ENCODE measurements around the gene SLC25A5. TPM values are rescaled to one million over a fixed set of nuclear protein-coding genes. Genes with fewer than 3 reads are reported as not detected.

SLC25A5 gene
- total RNA-seq, 1 experiment from 2014 or later = 641 TPM

- no peaks in the 10 kb centered on the region for H4K20me1 ChIP-seq (ENCODE audit: insufficient read depth)
- no peaks in the 10 kb centered on the region for H3K79me2 ChIP-seq (ENCODE audit: insufficient read depth, low read length)
- BruUV-seq (replicated peaks) = no TSS peak
- intact Hi-C loops (cut with micrococcal nuclease) = no loop called here
- no peaks in the 10 kb centered on the region for H3K27me3 ChIP-seq (ENCODE audit: insufficient read depth, low read length)
- no peak overlapping the region for H3K27ac ChIP-seq (ENCODE audit: low read depth, low read length)
- no peak overlapping the region for H3K9ac ChIP-seq (ENCODE audit: low read length)
- no peaks in the 10 kb centered on the region for H3K36me3 ChIP-seq (ENCODE audit: control insufficient read depth in 1 of 2, insufficient read depth in 2 of 2, low read length in 2 of 2)
- ChIA-PET POLR2A (no interaction called here), RAD21 (ENCODE audit: low non-redundant PET in 1 of 2, low total read pairs in 2 of 2, uncharacterized antibody in 2 of 2, unreplicated experiment in 2 of 2) (no interaction called here), CTCF (interaction anchor here (3.0 kb wide), 1 partner anchor 14 kb away, joined by 16 read pairs; no protein-coding TSS in a partner anchor)
- no peaks in the 10 kb centered on the region for H3K9me2 ChIP-seq (ENCODE audit: insufficient read depth)
- no peak overlapping the region for H3K4me3 ChIP-seq (replicated peaks in 1 of 2; ENCODE audit: low read depth in 1 of 2, low read length in 2 of 2)
- no peaks in the 10 kb centered on the region for H3K9me3 ChIP-seq (ENCODE audit: control insufficient read depth in 1 of 2, insufficient read depth in 1 of 2, low read depth in 1 of 2, low read length in 2 of 2)
- ATAC-seq (no peak), DNase-seq (ENCODE audit: low read depth, low spot score) (no peak)
- peaks cover 0 to 9% of the 10 kb centered on the region in 2 experiments; a peak in 2 of 4 replicates for H3K4me1 ChIP-seq (ENCODE audit: control insufficient read depth in 1 of 2, insufficient read depth in 2 of 2, low read length in 2 of 2)
- H3K4me2 ChIP-seq (ENCODE audit: low read length) = no peak overlapping the region
- no peak overlapping the region for H2AFZ ChIP-seq (ENCODE audit: low read depth, low read length, poor library complexity, severe bottlenecking)
- TF ChIP-seq EZH2 (IDR thresholded peaks at IDR 0.05) (no peak), POLR2A (IDR thresholded peaks at IDR 0.05; ENCODE audit: borderline replicate concordance, extremely low read depth, insufficient read depth, insufficient read length) (no peak), YY1 (IDR thresholded peaks at IDR 0.05; ENCODE audit: extremely low read depth, insufficient replicate concordance, low read depth, low read length) (no peak), ZFX (IDR thresholded peaks at IDR 0.05) (no peak), CTCF (IDR thresholded peaks at IDR 0.05 in 2 of 3, conservative IDR thresholded peaks at IDR 0.05 in 1 of 3; ENCODE audit: borderline replicate concordance in 1 of 3, insufficient read depth in 1 of 3, low read depth in 2 of 3, low read length in 2 of 3) (no peak), POLR2AphosphoS5 (IDR thresholded peaks at IDR 0.05; ENCODE audit: low read depth, low read length) (no peak), RAD21 (IDR thresholded peaks at IDR 0.05; ENCODE audit: low read depth) (no peak), EGR1 (IDR thresholded peaks at IDR 0.05; ENCODE audit: low read depth) (no peak), ATF3 (IDR thresholded peaks at IDR 0.05) (no peak)
These were observed 27.8 kb downstream of the SLC25A5 start for GRCh38 chrX:119495734-119496726.
